Stimulated activated CD4-positive, alpha-beta T cell treated with anti-CD3 and anti-CD28 coated beads, TNF-alpha, amount 100 ng/mL, for 1 hour (primary cell): Measurements from ENCODE around the gene IL3.

Experiments
- DNase-seq, 3 donors: peaks; one replicate each; pipeline ENCODE4 v3.0.0-alpha.2; 2020; ENCODE audit warnings: low read depth in 3 of 3, low spot score in 1 of 3

IL3 gene

GRCh38 chr5:132110930-132111329 is 50.5 kb downstream of the IL3 start:
- no peak for DNase-seq

DNA sequence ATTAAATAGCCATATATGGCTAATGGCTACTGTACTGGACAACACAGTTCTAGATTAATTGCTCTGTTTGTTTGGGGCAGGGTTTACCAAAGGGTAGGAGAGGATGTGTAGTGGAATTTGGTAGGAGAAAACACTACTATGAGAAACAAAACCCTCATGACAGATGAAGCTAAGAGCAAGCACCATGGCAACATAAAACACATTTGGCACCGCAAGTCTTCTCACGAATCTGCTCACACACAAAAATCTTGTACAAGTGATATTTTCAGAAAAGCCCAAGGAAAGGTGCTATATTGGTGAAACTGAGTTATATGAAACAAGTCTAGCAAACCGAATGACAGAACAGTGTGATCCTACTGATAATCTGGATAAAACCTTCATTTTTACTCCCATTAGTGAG is 51.7 kb downstream of the IL3 start:
- DNase-seq: no peak
